Body of pancreas (tissue), 4 donors: ENCODE measurements around the gene STEAP1B. TPM values are rescaled to one million over a fixed set of nuclear protein-coding genes. Genes with fewer than 3 reads are reported as not detected.

Source experiments
- ATAC-seq: fragments of 150-250 bp; one replicate; pipeline ENCODE4 v1.9.1; 2016
- DNase-seq, 4 donors: peaks; one replicate each; pipeline ENCODE4 v3.0.0-alpha.2; 2019
- H3K27ac ChIP-seq, 4 donors: fragments of 200-600 bp; sonication (generic); 1 replicate in 3 of 4; 2 replicates in 1 of 4; pipeline versions ENCODE4 v1.5.1 to v1.6.1; 2016 to 2019; ENCODE audit warnings: mild to moderate bottlenecking in 1 of 4, mixed read lengths in 1 of 4, moderate library complexity in 1 of 4
- H3K27me3 ChIP-seq, 2 donors: fragments of 200-600 bp; sonication (generic); one replicate each; pipeline ENCODE4 v1.6.0; 2016; ENCODE audit warnings: mild to moderate bottlenecking in 1 of 2
- H3K36me3 ChIP-seq, 2 donors: fragments of 200-600 bp; sonication (generic); replicated peaks in 1 of 2; 2 replicates each; pipeline ENCODE4 v1.5.1; 2016; ENCODE audit warnings: low read depth in 2 of 2; ENCODE audit not compliant: insufficient read depth in 1 of 2
- H3K4me1 ChIP-seq: fragments of 200-600 bp; sonication (generic); one replicate; pipeline ENCODE4 v1.6.0; 2016
- H3K4me3 ChIP-seq, 2 donors: fragments of 200-600 bp; sonication (generic); 1 replicate in 1 of 2; 2 replicates in 1 of 2; pipeline ENCODE4 v1.5.1; 2016 to 2019
- H3K9me3 ChIP-seq, 3 donors: fragments of 200-600 bp; sonication (generic); 1 replicate in 2 of 3; 2 replicates in 1 of 3; pipeline ENCODE4 v1.5.1; 2016
- POLR2A ChIP-seq, 3 donors: fragments of 450-650 bp; IDR thresholded peaks; one replicate each; pipeline ENCODE4 v1.6.1; 2016; ENCODE audit warnings: antibody characterized with exemption in 3 of 3, mild to moderate bottlenecking in 2 of 3
- WGBS, 2 donors: methylation state at CpG; one replicate each; pipeline ENCODE4 v1.1.5; 2017; 5-methylcytosine and 5-hydroxymethylcytosine counted together
- intact Hi-C: fragments of 100-400 bp; cut with DNase I; formaldehyde crosslinking; loops from one replicate; pipeline ENCODE4 v1.15.1; 2023
- total RNA-seq, 2 donors: library from RNA; depleted of rRNA; stranded (reverse); fragments of >200 nt; gene quantifications; one replicate each; pipeline ENCODE4 v1.1.0, GENCODE V29; 2016
- TF ChIP-seq, protein P1 (sequence below), 7 experiments: fragments of 450-650 bp in 4 of 7; fragments of 200-600 bp in 3 of 7; sonication (generic) in 3 of 7; IDR thresholded peaks; one replicate each; pipeline ENCODE4 v1.5.1; 2016 to 2019; ENCODE audit warnings: antibody characterized with exemption in 7 of 7

The STEAP1B gene
- total RNA-seq, 2 donors from 2014 or later: 1.3 TPM; not detected in 1

GRCh38 chr7:22418251-22419046, 81.5 kb downstream of the STEAP1B start:
- WGBS, 2 donors: 85 to 87% methylated on average over 4 to 6 of the region's 6 CpGs
- Histone ChIP-seq H3K36me3 (no peaks in the 10 kb centered on the region), H3K27ac (no peak overlapping the region), H3K4me3 (no peak overlapping the region), H3K27me3 (no peaks in the 10 kb centered on the region), H3K9me3 (no peaks in the 10 kb centered on the region), H3K4me1 (no peaks in the 10 kb centered on the region)
- intact Hi-C loops: no loop called here
- TF ChIP-seq, protein P1, sequence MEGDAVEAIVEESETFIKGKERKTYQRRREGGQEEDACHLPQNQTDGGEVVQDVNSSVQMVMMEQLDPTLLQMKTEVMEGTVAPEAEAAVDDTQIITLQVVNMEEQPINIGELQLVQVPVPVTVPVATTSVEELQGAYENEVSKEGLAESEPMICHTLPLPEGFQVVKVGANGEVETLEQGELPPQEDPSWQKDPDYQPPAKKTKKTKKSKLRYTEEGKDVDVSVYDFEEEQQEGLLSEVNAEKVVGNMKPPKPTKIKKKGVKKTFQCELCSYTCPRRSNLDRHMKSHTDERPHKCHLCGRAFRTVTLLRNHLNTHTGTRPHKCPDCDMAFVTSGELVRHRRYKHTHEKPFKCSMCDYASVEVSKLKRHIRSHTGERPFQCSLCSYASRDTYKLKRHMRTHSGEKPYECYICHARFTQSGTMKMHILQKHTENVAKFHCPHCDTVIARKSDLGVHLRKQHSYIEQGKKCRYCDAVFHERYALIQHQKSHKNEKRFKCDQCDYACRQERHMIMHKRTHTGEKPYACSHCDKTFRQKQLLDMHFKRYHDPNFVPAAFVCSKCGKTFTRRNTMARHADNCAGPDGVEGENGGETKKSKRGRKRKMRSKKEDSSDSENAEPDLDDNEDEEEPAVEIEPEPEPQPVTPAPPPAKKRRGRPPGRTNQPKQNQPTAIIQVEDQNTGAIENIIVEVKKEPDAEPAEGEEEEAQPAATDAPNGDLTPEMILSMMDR (IDR thresholded peaks at IDR 0.05): no peak
- no peak for TF ChIP-seq POLR2A (IDR thresholded peaks at IDR 0.05)
- DNase-seq (no peak), ATAC-seq (no peak)

- Histone ChIP-seq H3K27me3 (no peaks in the 10 kb centered on the region), H3K27ac (no peak overlapping the region), H3K36me3 (no peaks in the 10 kb centered on the region), H3K4me3 (no peak overlapping the region), H3K4me1 (no peaks in the 10 kb centered on the region), H3K9me3 (no peaks in the 10 kb centered on the region)
- intact Hi-C loops: no loop called here
- TF ChIP-seq POLR2A (IDR thresholded peaks at IDR 0.05): no peak
- TF ChIP-seq, protein P1 (IDR thresholded peaks at IDR 0.05): no peak
- WGBS, 2 donors: 87 to 92% methylated on average over 5 of the region's 5 CpGs
- no peak for ATAC-seq
- DNase-seq: no peak
Measured at GRCh38 chr7:22417841-22418240, 82.1 kb downstream of the STEAP1B start.

- Histone ChIP-seq H3K9me3 (no peaks in the 10 kb centered on the region), H3K27ac (no peak overlapping the region), H3K4me1 (no peaks in the 10 kb centered on the region), H3K4me3 (no peak overlapping the region), H3K27me3 (no peaks in the 10 kb centered on the region), H3K36me3 (no peaks in the 10 kb centered on the region)
- TF ChIP-seq, protein P1 (IDR thresholded peaks at IDR 0.05): no peak
- no peak for TF ChIP-seq POLR2A (IDR thresholded peaks at IDR 0.05)
- DNase-seq (no peak), ATAC-seq (no peak)
- intact Hi-C loops: no loop called here
- WGBS, 2 donors: 86 to 91% methylated on average over 2 of the region's 2 CpGs
Measured at GRCh38 chr7:22417349-22417748, 82.6 kb downstream of the STEAP1B start.

- no peak for DNase-seq
- no peak for ATAC-seq
- no peaks in the 10 kb centered on the region for H3K9me3 ChIP-seq
- TF ChIP-seq, protein P1 (IDR thresholded peaks at IDR 0.05): no peak
- no peak for TF ChIP-seq POLR2A (IDR thresholded peaks at IDR 0.05)
- no peaks in the 10 kb centered on the region for H3K36me3 ChIP-seq
- H3K4me3 ChIP-seq: no peak overlapping the region
- intact Hi-C loops: no loop called here
- H3K4me1 ChIP-seq: no peaks in the 10 kb centered on the region
- H3K27me3 ChIP-seq: no peaks in the 10 kb centered on the region
- WGBS, 2 donors: 85 to 97% methylated on average over 2 of the region's 2 CpGs
- no peak overlapping the region for H3K27ac ChIP-seq
Measured at GRCh38 chr7:22414424-22414823, 85.6 kb downstream of the STEAP1B start.

DNA sequence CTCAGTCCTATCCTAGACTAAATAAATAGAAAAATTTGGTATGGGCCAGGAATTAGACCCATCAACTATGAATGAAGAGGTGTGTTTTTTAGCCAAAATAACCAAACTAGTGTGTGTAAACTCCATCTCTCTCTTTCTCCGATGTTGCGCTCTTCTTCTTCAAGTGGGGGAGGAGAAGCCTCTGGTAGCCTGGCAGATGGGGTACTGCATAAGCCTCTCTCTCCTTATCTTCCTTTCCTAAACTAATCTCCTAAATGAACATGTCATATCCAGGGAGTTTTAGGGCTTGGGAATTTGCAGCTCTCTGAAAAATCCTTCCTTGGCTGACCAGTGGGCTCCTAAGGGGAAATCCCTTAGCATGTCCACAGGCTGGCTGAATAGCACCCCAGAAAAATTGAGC, 86.8 kb downstream of the STEAP1B start:
- Histone ChIP-seq H3K4me1 (no peaks in the 10 kb centered on the region), H3K9me3 (no peaks in the 10 kb centered on the region), H3K4me3 (no peak overlapping the region), H3K27me3 (no peaks in the 10 kb centered on the region), H3K27ac (no peak overlapping the region), H3K36me3 (no peaks in the 10 kb centered on the region)
- ATAC-seq: no peak
- DNase-seq: no peak
- TF ChIP-seq, protein P1 (IDR thresholded peaks at IDR 0.05): no peak
- no peak for TF ChIP-seq POLR2A (IDR thresholded peaks at IDR 0.05)
- WGBS, 2 donors: 88 to 90% methylated on average over 2 of the region's 2 CpGs
- intact Hi-C loops: no loop called here
